ENCODE measurements around the gene CFL2.

CFL2 gene

GRCh38 chr14:34722723-34723545 lies 8.5 kb upstream of the CFL2 start:
- H3K9me3 Mint-ChIP-seq, result no peaks in the 10 kb centered on the region
- H3K27me3 Mint-ChIP-seq, result no peaks in the 10 kb centered on the region
- no peaks in the 10 kb centered on the region for H3K36me3 Mint-ChIP-seq (ENCODE audit: low read depth)
- no peak overlapping the region for H3K27ac Mint-ChIP-seq
- intact Hi-C loops (cut with micrococcal nuclease), result loop anchor here (2.0 kb wide), 1 partner anchor 50 kb away; no protein-coding TSS in a partner anchor
- no peaks in the 10 kb centered on the region for H3K4me1 Mint-ChIP-seq (ENCODE audit: low read depth)
- no peak overlapping the region for H3K4me3 Mint-ChIP-seq

- intact Hi-C loops (cut with micrococcal nuclease), result no loop called here
- H3K27ac Mint-ChIP-seq, result no peak overlapping the region
Measured at GRCh38 chr14:34721129-34721528, 6.7 kb upstream of the CFL2 start.

GRCh38 chr14:34718750-34719304 lies 4.4 kb upstream of the CFL2 start:
- no peaks in the 10 kb centered on the region for H3K4me1 Mint-ChIP-seq (ENCODE audit: low read depth)
- no peak overlapping the region for H3K27ac Mint-ChIP-seq
- H3K27me3 Mint-ChIP-seq, result peaks cover 6% of the 10 kb centered on the region
- no peak overlapping the region for H3K4me3 Mint-ChIP-seq
- H3K36me3 Mint-ChIP-seq (ENCODE audit: low read depth), result no peaks in the 10 kb centered on the region
- no peaks in the 10 kb centered on the region for H3K9me3 Mint-ChIP-seq
- intact Hi-C loops (cut with micrococcal nuclease), result no loop called here

More at GRCh38 chr14:34721129-34721528, 6.7 kb upstream of the CFL2 start:
- Mint-ChIP-seq H3K4me1 (ENCODE audit: low read depth) (no peaks in the 10 kb centered on the region), H3K36me3 (ENCODE audit: low read depth) (no peaks in the 10 kb centered on the region), H3K27me3 (peaks cover 3% of the 10 kb centered on the region), H3K4me3 (no peak overlapping the region), H3K9me3 (no peaks in the 10 kb centered on the region)

GRCh38 chr14:34715127-34715863 lies 902 bp upstream of the CFL2 start:
- Mint-ChIP-seq H3K27ac (peak overlapping the region; percentile 88), H3K27me3 (peaks cover 6% of the 10 kb centered on the region), H3K4me1 (ENCODE audit: low read depth) (peaks cover 7% of the 10 kb centered on the region), H3K4me3 (peak overlapping the region; percentile 80), H3K36me3 (ENCODE audit: low read depth) (peaks cover 14% of the 10 kb centered on the region), H3K9me3 (no peaks in the 10 kb centered on the region)
- intact Hi-C loops (cut with micrococcal nuclease), result no loop called here

- intact Hi-C loops (cut with micrococcal nuclease), result loop anchor here (5.0 kb wide), 1 partner anchor 86 kb away; no protein-coding TSS in a partner anchor
- Mint-ChIP-seq H3K9me3 (no peaks in the 10 kb centered on the region), H3K27ac (peak overlapping the region; percentile 88), H3K4me1 (ENCODE audit: low read depth) (peaks cover 7% of the 10 kb centered on the region), H3K4me3 (peak overlapping the region; percentile 80), H3K36me3 (ENCODE audit: low read depth) (peaks cover 14% of the 10 kb centered on the region), H3K27me3 (peaks cover 6% of the 10 kb centered on the region)
Measured at GRCh38 chr14:34713681-34714319, 593 bp downstream of the CFL2 start.

- Mint-ChIP-seq H3K27ac (peak overlapping the region; percentile 88), H3K27me3 (peaks cover 6% of the 10 kb centered on the region), H3K9me3 (no peaks in the 10 kb centered on the region), H3K36me3 (ENCODE audit: low read depth) (peaks cover 14% of the 10 kb centered on the region), H3K4me1 (ENCODE audit: low read depth) (peaks cover 7% of the 10 kb centered on the region), H3K4me3 (peak overlapping the region; percentile 80)
- intact Hi-C loops (cut with micrococcal nuclease), result loop anchor here (5.0 kb wide), 1 partner anchor 86 kb away; no protein-coding TSS in a partner anchor
Measured at GRCh38 chr14:34713122-34713680, 1.2 kb downstream of the CFL2 start.

GRCh38 chr14:34711796-34712712 lies 2.3 kb downstream of the CFL2 start:
- H3K27me3 Mint-ChIP-seq, result peaks cover 4% of the 10 kb centered on the region
- H3K9me3 Mint-ChIP-seq, result no peaks in the 10 kb centered on the region
- H3K36me3 Mint-ChIP-seq (ENCODE audit: low read depth), result peaks cover 14% of the 10 kb centered on the region
- no peak overlapping the region for H3K27ac Mint-ChIP-seq
- H3K4me3 Mint-ChIP-seq, result no peak overlapping the region
- peaks cover 7% of the 10 kb centered on the region for H3K4me1 Mint-ChIP-seq (ENCODE audit: low read depth)
- intact Hi-C loops (cut with micrococcal nuclease), result loop anchor here (5.0 kb wide), 1 partner anchor 85 kb away; no protein-coding TSS in a partner anchor

GRCh38 chr14:34711169-34711568 lies 3.2 kb downstream of the CFL2 start:
- peaks cover 14% of the 10 kb centered on the region for H3K36me3 Mint-ChIP-seq (ENCODE audit: low read depth)
- peaks cover 3% of the 10 kb centered on the region for H3K27me3 Mint-ChIP-seq
- no peaks in the 10 kb centered on the region for H3K9me3 Mint-ChIP-seq
- H3K4me3 Mint-ChIP-seq, result no peak overlapping the region
- H3K4me1 Mint-ChIP-seq (ENCODE audit: low read depth), result peaks cover 7% of the 10 kb centered on the region
- intact Hi-C loops (cut with micrococcal nuclease), result loop anchor here (5.0 kb wide), 1 partner anchor 84 kb away; no protein-coding TSS in a partner anchor
- H3K27ac Mint-ChIP-seq, result no peak overlapping the region

- Mint-ChIP-seq H3K9me3 (no peaks in the 10 kb centered on the region), H3K27me3 (peaks cover under 1% of the 10 kb centered on the region)
Measured at GRCh38 chr14:34710744-34711143, 3.6 kb downstream of the CFL2 start.

GRCh38 chr14:34710006-34710405 lies 4.4 kb downstream of the CFL2 start:
- peaks cover 14% of the 10 kb centered on the region for H3K36me3 Mint-ChIP-seq (ENCODE audit: low read depth)
- no peak overlapping the region for H3K4me3 Mint-ChIP-seq
- no peaks in the 10 kb centered on the region for H3K27me3 Mint-ChIP-seq
- no peak overlapping the region for H3K27ac Mint-ChIP-seq
- H3K9me3 Mint-ChIP-seq, result no peaks in the 10 kb centered on the region
- intact Hi-C loops (cut with micrococcal nuclease), result loop anchor here (5.0 kb wide), 1 partner anchor 83 kb away; no protein-coding TSS in a partner anchor
- peaks cover 7% of the 10 kb centered on the region for H3K4me1 Mint-ChIP-seq (ENCODE audit: low read depth)

More at GRCh38 chr14:34710744-34711143, 3.6 kb downstream of the CFL2 start:
- intact Hi-C loops (cut with micrococcal nuclease), result loop anchor here (5.0 kb wide), 1 partner anchor 83 kb away; no protein-coding TSS in a partner anchor
- Mint-ChIP-seq H3K4me1 (ENCODE audit: low read depth) (peaks cover 7% of the 10 kb centered on the region), H3K36me3 (ENCODE audit: low read depth) (peaks cover 14% of the 10 kb centered on the region), H3K27ac (no peak overlapping the region), H3K4me3 (no peak overlapping the region)

- Mint-ChIP-seq H3K4me3 (no peak overlapping the region), H3K4me1 (ENCODE audit: low read depth) (no peaks in the 10 kb centered on the region), H3K27ac (no peak overlapping the region), H3K9me3 (no peaks in the 10 kb centered on the region), H3K27me3 (no peaks in the 10 kb centered on the region), H3K36me3 (ENCODE audit: low read depth) (peaks cover 6% of the 10 kb centered on the region)
- intact Hi-C loops (cut with micrococcal nuclease), result no loop called here
Measured at GRCh38 chr14:34707722-34708121, 6.7 kb downstream of the CFL2 start.

GRCh38 chr14:34701808-34702207 lies 12.6 kb downstream of the CFL2 start:
- H3K4me3 Mint-ChIP-seq, result no peak overlapping the region
- H3K27me3 Mint-ChIP-seq, result no peaks in the 10 kb centered on the region
- intact Hi-C loops (cut with micrococcal nuclease), result no loop called here
- H3K36me3 Mint-ChIP-seq (ENCODE audit: low read depth), result no peaks in the 10 kb centered on the region
- no peaks in the 10 kb centered on the region for H3K4me1 Mint-ChIP-seq (ENCODE audit: low read depth)
- H3K9me3 Mint-ChIP-seq, result no peaks in the 10 kb centered on the region
- H3K27ac Mint-ChIP-seq, result no peak overlapping the region
